Measurements from ENCODE around the gene B3GNT8.

Gene B3GNT8

GRCh38 chr19:41421314-41421713, 5.9 kb downstream of the B3GNT8 start:
- TF ChIP-seq, protein P1, sequence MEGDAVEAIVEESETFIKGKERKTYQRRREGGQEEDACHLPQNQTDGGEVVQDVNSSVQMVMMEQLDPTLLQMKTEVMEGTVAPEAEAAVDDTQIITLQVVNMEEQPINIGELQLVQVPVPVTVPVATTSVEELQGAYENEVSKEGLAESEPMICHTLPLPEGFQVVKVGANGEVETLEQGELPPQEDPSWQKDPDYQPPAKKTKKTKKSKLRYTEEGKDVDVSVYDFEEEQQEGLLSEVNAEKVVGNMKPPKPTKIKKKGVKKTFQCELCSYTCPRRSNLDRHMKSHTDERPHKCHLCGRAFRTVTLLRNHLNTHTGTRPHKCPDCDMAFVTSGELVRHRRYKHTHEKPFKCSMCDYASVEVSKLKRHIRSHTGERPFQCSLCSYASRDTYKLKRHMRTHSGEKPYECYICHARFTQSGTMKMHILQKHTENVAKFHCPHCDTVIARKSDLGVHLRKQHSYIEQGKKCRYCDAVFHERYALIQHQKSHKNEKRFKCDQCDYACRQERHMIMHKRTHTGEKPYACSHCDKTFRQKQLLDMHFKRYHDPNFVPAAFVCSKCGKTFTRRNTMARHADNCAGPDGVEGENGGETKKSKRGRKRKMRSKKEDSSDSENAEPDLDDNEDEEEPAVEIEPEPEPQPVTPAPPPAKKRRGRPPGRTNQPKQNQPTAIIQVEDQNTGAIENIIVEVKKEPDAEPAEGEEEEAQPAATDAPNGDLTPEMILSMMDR (IDR thresholded peaks at IDR 0.05) = no peak
- TF ChIP-seq ZFX (IDR thresholded peaks at IDR 0.05; ENCODE audit: borderline replicate concordance) = no peak

DNA sequence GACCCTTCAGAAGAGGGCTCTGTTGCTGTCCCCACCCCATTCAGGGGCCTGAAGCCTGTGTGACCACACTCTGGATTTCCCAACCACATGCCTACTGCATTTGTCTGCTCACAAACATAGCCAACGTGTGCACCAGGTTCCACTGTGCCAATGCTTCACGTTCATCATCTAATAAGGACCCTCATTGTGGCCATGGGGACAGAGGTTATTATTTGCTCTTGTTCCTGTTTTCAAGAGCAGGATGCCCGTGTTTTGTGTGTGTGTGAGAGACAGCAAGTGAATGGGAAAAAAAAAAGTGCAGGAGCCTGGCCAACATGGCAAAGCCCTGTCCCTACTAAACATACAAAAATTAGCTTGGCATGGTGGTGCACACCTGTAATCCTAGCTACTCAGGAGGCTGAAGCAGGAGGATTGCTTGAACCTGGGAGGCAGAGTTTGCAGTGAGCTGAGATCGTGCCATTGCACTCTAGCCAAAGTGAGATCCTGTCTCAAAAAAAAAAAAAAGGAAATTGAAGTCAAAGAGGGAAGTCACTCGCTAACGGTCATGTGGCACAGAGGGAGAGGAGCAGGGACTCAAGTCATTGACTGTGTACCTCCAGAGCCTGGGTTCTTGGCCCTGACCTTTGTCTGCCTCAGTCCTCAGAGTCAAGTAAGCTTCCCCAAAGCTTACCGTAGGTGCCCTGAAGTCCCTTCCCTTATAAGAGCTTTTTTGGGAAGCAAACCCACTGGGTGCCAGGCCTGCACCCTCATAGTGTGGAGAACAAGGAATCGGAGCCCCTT, 6.9 kb downstream of the B3GNT8 start:
- no peak for TF ChIP-seq ZFX (IDR thresholded peaks at IDR 0.05; ENCODE audit: borderline replicate concordance)
- TF ChIP-seq, protein P1 (IDR thresholded peaks at IDR 0.05) = no peak
- H3K27ac ChIP-seq = no peak overlapping the region

More at GRCh38 chr19:41421314-41421713, 5.9 kb downstream of the B3GNT8 start:
- no peak overlapping the region for H3K27ac ChIP-seq

DNA sequence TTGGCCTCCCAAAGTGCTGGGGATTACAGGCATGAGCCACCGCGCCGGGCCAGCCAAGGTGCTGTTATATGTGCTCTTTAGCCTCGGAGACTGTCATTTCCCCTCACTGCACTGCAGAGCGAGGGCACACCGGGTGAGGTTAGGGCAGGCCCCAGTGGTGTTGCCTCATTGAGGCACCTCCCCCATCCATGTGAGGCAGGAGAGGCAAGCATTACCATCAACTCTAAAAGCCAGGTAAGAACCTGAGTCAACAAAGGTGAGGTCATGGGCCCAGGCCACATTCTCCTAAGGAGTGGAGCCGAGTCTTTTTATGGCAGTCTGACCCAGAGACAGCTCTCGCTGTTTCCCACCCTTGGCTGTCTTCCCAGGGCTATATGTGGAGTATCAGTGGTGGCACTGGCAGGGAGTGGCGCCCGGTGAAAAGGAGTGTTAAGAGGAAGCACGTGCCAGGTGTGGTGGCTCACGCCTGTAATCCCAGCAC, 10.9 kb downstream of the B3GNT8 start:
- H3K27ac ChIP-seq = no peak overlapping the region

DNA sequence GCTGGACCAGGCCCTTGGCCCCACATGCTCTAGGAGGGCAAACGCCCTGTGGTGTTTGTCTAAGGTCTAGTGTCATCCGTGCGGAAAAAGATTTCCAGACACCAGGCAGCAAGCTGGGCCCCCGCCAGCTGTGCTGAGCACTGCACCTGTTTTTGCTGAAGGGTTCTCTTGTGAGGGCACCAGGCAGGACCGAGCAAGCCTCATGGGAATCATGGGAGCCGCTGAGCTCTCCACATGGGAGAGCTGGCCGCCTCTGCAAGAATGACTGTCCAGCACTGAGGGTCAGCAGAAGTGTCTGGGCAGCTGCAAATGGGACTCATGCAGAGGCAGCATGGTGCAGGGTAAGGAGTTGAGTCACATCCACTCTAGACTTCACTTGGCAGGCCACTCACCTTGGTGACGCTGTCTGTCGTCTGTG, 12.0 kb downstream of the B3GNT8 start:
- no peak overlapping the region for H3K27ac ChIP-seq

More for the DNA sequence above, 10.9 kb downstream of the B3GNT8 start:
- TF ChIP-seq ZFX (IDR thresholded peaks at IDR 0.05; ENCODE audit: borderline replicate concordance) = no peak
- TF ChIP-seq, protein P1 (IDR thresholded peaks at IDR 0.05) = no peak

GRCh38 chr19:41414461-41414860, 12.7 kb downstream of the B3GNT8 start:
- no peak overlapping the region for H3K27ac ChIP-seq
- no peak for TF ChIP-seq ZFX (IDR thresholded peaks at IDR 0.05; ENCODE audit: borderline replicate concordance)
- TF ChIP-seq, protein P1 (IDR thresholded peaks at IDR 0.05) = no peak

More for the DNA sequence above, 12.0 kb downstream of the B3GNT8 start:
- TF ChIP-seq, protein P1 (IDR thresholded peaks at IDR 0.05) = no peak
- no peak for TF ChIP-seq ZFX (IDR thresholded peaks at IDR 0.05; ENCODE audit: borderline replicate concordance)

- H3K27ac ChIP-seq = no peak overlapping the region
- TF ChIP-seq ZFX (IDR thresholded peaks at IDR 0.05; ENCODE audit: borderline replicate concordance) = no peak
- TF ChIP-seq, protein P1 (IDR thresholded peaks at IDR 0.05) = no peak
Measured at GRCh38 chr19:41413947-41414346, 13.2 kb downstream of the B3GNT8 start.

DNA sequence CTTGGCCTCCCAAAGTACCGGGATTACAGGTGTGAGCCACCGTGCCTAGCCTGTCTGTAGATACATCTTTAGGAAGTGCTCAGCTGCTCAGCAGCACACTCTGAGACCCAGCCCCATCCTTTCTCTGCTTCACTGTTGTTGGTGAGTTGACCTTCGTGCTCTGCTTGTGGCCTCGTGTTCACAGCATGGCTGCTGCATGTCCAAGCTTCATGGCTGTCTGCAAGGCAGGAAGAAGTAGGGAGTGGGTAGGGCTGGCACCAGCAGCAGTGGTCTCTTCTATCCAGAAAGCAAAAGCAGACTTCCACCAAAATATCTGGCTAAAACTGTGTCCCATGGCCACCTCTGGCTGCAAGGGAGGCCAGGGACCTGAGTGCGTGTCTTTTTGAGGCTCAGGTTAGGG, 14.2 kb downstream of the B3GNT8 start:
- no peak overlapping the region for H3K27ac ChIP-seq
- TF ChIP-seq, protein P1 (IDR thresholded peaks at IDR 0.05) = no peak
- TF ChIP-seq ZFX (IDR thresholded peaks at IDR 0.05; ENCODE audit: borderline replicate concordance) = no peak

Data from 22Rv1 (cell line).